GM20000 (cell line): ENCODE results near the gene ERGIC1.
A peak's percentile ranks its signal among the peaks of the same experiment; 100 is the strongest.

ENCODE experiments used
- DNase-seq: peaks from one replicate; pipeline ENCODE4 v3.0.0; 2012; ENCODE audit warnings: low spot score
- TF ChIP-seq, protein P1 (sequence below): IDR thresholded peaks from 2 replicates; pipeline ENCODE4 v1.5.1; 2012; ENCODE audit warnings: mild to moderate bottlenecking, control low read depth; ENCODE audit errors: extremely low read depth, missing control alignments

ERGIC1 gene

DNA sequence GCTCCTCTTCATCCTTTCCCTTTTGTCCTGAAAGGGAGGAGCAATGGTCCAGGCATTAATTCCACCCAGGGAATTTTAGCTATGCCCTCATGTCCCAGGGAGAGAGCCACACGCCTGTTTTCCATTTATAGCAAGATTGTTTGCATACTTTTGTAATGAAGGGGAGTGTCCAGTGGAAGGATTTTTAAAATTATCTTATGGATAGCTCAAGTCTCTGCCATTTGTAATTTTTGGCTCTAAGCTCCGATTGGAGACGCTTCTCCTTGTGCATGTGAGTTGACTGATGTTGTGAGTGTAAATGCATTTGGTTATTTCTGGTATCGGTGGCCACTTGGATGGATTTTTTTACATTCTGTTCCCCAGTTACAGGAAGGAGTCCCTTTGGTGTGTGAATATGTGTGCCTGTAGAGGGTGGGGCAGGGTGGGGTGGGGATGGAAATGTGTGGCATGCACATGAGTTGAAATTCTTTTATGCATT lies 118.0 kb downstream of the ERGIC1 start:
- no peak for DNase-seq
- TF ChIP-seq, protein P1, sequence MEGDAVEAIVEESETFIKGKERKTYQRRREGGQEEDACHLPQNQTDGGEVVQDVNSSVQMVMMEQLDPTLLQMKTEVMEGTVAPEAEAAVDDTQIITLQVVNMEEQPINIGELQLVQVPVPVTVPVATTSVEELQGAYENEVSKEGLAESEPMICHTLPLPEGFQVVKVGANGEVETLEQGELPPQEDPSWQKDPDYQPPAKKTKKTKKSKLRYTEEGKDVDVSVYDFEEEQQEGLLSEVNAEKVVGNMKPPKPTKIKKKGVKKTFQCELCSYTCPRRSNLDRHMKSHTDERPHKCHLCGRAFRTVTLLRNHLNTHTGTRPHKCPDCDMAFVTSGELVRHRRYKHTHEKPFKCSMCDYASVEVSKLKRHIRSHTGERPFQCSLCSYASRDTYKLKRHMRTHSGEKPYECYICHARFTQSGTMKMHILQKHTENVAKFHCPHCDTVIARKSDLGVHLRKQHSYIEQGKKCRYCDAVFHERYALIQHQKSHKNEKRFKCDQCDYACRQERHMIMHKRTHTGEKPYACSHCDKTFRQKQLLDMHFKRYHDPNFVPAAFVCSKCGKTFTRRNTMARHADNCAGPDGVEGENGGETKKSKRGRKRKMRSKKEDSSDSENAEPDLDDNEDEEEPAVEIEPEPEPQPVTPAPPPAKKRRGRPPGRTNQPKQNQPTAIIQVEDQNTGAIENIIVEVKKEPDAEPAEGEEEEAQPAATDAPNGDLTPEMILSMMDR = no peak

- no peak for DNase-seq
- TF ChIP-seq, protein P1 = no peak
These were observed 120.0 kb downstream of the ERGIC1 start for GRCh38 chr5:172953776-172954675.

DNA sequence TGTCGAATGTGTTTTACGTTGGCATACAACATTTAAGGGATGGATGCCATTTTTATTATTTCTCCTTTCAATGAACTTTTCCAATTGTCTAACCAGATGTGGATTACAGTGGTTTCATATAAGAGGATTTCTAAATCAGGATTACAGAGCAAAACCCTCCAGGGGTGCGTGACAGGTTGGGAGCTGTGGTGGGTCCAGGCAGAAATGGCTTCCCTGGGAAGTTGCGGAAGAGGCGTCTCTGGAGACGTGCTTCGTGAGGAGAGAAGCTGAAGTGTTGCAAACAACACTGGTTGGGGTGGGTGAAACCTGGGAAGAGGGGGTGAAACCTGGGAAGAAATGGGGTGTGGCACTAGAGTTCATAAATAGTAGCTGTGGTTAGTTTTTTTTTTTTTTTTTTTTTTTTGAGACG lies 120.7 kb downstream of the ERGIC1 start:
- no peak for DNase-seq

DNA sequence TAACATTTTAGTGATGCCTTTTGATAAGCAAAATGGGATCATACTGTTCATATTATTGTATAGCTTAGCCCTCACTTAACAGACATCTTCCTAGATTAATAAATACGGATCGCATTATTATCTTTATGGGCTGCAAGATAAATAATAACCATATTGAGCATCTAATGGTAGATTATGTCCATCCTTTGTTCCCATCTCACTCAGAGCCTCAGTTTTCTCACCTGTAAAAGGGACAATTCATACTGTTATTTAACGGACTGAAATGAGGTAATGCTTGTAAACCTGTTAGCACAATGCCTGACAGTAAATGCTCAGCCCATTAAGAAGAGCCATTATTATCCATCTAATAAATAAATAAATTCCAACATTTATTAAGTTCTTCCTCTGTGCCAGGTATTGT lies 122.2 kb downstream of the ERGIC1 start:
- no peak for DNase-seq
- TF ChIP-seq, protein P1 = no peak

More for the DNA sequence above, 120.7 kb downstream of the ERGIC1 start:
- TF ChIP-seq, protein P1 = no peak

DNA sequence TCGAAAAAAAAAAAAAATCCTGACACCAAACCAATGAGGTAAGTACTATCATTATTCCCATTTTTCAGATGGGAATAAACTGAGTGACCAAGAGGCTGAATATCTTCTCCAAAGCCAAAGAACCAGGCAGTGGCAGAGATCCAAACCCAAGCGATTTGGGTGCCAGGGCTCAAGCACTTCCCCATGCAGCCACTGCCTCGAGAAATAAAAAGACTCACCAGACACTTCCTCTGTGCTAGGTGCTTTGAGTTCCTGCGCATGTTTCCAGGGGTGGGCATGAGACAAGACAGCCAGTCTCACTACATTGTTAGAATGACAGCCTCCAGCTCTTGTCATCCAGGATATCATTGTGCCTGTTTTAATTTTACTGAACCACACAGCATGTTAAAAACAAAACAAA lies 122.9 kb downstream of the ERGIC1 start:
- no peak for DNase-seq
- TF ChIP-seq, protein P1 = no peak

- TF ChIP-seq, protein P1 = no peak
These were observed 123.4 kb downstream of the ERGIC1 start for GRCh38 chr5:172957458-172957857.

DNA sequence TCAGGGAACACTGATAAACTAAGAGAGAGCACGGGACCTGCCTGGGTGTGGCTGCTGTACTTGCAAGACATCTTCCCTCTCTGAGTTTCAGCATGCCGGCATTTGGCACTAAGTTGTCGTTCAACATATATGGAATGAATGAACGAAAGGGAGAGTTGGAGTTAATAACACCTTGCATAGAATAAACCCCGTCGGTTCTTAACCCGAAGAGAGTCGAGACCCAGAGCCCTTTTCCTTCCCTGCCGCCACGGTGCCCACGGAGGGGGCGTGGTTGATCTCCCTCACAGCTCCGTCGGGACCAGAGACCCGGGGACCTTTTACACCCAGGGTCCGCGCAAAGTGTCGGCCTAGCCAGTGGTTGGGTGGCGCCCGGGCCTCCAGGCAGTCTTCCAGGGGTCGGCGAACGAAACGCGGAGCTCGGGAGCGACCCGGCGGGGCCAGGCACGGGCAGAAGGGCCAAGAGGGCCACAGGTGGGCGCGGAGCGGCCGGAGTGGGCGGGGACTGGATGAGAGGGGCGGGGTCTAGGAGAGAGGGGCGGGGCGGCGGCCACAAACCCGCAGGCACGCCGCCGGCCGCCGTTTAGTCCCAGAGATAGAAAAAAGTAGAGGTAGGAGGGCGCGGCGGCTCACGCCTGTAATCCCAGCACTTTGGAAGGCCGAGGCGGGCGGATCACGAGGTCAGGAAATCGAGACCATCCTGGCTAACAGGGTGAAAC lies 124.4 kb downstream of the ERGIC1 start:
- TF ChIP-seq, protein P1 = no peak
- DNase-seq = peak; percentile 90

More at GRCh38 chr5:172957458-172957857, 123.4 kb downstream of the ERGIC1 start:
- no peak for DNase-seq
